NCI-H524 treated with DMSO at 0.1 percent for 48 hours (cell line): ENCODE data around the gene GNAL.
"Not testable (repeated sequence)": the region's sequence is repeated elsewhere in the genome, so short reads cannot be mapped to it uniquely, and the experiment has no call there.

ENCODE experiments used
- DNase-seq: peaks from one replicate; lab custom pipeline; 2025; lab: John Stamatoyannopoulos, UW

The GNAL gene

GRCh38 chr18:11850821-11851145 is 161.7 kb downstream of the GNAL start:
- DNase-seq, result no peak

DNA sequence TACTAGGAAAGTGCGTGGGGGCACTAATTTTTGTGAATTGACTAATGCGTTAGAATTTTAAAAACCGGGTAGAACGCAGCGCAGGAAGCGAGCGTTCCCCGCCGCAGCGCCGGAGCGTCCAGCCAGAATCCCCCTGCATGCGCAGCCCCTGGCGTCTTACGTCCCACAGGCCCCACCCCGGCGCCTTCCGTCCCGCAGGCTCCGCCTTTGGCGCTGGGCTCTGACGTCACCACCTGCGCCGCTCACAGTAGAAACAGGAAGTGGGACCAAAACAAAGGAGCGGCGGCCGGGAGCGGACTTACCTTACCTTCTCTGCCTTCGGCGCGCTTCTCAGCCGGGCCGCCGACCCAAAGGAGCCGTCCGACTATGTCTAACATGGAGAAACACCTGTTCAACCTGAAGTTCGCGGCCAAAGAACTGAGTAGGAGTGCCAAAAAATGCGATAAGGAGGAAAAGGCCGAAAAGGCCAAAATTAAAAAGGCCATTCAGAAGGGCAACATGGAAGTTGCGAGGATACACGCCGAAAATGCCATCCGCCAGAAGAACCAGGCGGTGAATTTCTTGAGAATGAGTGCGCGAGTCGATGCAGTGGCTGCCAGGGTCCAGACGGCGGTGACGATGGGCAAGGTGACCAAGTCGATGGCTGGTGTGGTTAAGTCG is 162.2 kb downstream of the GNAL start, which contains the start of gene CHMP1B:
CHMP1B (plus strand) TSS at position 268 of the 660 bp plus-strand sequence; CDS start at position 367, 99 bp downstream.
- peak; percentile 16 for DNase-seq

DNA sequence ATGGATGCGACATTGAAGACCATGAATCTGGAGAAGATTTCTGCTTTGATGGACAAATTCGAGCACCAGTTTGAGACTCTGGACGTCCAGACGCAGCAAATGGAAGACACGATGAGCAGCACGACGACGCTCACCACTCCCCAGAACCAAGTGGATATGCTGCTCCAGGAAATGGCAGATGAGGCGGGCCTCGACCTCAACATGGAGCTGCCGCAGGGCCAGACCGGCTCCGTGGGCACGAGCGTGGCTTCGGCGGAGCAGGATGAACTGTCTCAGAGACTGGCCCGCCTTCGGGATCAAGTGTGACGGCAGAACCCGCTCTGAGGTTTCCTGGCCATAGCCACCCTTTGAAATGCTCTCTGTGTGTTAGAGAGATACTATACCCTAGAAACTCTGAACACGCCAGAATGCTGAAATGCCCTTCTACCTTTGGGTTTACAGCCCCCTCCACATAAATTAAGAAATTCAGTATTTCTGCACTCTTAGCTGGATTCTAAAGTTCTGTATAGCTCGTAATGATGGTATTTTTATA is 162.8 kb downstream of the GNAL start:
- DNase-seq, result no peak

DNA sequence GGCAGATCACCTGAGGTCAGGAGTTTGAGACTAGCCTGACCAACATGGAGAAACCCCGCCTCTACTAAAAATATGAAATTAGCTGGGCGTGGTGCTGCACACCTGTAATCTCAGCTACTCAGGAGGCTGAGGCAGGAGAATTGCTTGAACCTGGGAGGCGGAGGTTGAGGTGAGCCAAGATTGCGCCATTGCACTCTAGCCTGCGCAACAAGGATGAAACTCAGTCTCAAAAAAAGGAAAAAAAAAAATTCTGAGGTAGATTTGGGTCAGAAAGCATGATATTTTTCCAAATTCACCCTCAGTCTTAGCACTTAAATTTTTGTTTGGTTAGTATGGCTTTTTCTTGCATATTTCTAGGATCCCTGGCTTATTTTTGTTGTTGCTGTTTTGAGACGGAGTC is 165.5 kb downstream of the GNAL start:
- DNase-seq, result not testable (repeated sequence)

GRCh38 chr18:11857177-11857887 is 168.3 kb downstream of the GNAL start:
- no peak for DNase-seq

DNA sequence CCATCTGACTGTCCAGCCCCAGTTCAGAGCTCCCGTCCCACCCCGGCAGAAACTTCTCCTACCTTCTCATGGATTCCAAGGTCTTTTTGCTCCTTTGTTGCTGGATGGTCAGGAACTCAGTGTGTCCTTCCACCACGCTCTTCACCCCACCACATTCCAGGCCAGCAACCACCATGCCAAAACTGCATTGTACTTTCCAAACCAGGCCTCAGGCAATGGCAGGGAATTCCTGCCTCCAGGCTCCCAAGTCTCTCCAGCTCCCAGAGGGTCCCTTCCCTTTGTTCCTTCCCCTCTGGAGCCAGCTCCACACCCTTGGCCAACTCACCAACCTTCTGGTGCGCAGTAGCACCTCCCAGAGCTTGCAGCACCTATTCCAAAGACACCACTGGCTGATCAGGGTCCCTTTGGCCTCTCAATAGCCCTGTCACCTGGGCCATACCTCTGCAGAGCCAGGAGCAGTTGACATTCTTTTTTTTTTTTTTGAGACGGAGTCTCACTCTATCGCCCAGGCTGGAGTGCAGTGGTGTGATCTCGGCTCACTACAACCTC is 170.3 kb downstream of the GNAL start:
- no peak for DNase-seq

DNA sequence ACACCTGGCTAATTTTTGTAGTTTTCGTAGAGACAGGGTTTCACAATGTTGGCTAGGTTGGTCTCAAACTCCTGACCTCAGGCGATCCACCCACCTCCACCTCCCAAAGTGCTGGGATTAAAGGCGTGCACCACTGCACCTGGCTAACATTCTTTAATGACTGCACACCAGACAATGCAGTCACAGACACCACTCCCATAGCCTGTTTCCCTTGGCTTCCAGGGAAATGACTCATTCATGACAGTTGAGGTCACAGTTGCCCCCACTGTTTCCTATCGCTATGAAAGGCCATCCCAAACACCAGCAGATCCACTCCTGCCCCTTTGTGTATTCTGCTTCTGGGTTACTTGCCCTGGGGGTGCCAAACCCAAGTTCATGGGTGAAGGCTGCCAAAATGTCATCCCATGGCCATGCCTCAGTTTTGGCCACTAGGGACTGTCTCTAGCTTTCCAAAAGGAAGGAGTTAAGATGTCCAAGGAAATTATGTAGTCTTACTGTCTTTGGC is 170.9 kb downstream of the GNAL start:
- no peak for DNase-seq

DNA sequence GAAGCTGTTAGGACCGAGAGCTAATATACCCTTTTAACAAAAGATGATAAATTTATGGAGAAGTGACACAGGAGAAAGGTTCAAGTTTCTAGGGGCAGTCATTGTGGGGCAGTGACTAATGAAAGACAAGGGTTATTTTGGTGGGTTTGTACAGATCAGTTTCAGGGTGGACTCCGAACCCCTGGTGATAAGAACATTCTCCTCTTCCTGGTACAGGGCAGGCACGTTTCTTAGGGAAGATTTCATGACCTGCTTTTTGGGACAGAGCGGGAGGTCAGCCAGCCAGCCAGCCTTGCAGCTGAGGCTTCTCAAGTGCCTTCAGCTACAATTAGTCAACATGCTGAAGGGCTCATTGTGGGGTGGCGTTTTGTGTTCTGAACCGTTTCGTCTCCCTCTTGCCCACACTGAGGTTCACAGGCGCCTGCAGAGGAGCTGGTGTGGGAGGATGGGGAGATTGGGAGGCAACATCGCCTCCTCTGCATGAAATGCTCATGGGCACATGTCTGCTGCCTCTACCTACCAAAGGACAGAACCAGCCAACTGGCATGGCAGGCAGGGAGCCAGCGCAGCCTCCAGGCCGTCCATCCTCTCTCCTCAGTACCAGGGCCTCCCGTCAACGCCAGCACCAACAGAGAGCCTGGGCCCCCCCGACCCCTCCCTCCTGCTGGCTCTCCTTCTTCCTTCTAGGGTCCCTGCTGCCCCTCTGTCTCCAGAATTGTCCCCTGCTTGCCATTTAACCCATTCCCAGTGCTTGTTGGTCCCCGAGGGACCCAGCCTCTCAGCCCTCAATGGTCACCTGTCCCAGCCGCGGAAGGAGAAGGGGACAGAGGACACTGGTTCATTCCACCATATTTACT is 171.8 kb downstream of the GNAL start:
- no peak for DNase-seq

DNA sequence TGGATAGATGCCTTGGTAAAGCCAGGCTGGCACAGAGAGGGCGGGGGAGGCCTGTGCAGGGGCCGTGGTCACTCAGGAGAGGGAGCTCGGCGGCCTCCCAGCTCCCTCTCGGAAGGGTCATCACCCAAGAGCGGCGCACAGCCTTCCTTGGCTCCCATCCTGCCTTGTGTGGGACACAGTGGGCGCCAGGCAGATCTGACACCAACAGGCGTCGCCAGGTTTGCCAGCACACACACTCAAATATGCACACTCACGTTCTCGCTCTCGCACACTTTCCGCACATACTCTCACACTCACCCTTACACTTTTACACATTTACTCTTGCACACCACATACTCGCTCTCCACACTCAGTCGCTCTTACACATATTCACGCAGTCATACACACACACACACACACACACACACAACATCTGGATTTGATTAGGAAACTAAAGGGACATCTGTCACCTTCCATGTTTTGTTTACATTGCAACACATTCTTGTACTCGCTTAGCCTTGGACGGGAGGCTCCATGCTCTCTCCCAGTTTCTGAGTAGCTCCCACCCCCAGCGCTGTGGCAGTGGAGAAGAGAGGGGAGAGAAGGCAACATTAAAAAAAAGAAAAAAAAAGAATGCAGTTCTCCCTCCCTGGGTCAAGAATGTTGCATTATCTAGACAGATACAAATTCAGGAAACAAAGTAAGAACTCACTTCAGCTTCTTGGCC is 172.7 kb downstream of the GNAL start:
- DNase-seq, result no peak

DNA sequence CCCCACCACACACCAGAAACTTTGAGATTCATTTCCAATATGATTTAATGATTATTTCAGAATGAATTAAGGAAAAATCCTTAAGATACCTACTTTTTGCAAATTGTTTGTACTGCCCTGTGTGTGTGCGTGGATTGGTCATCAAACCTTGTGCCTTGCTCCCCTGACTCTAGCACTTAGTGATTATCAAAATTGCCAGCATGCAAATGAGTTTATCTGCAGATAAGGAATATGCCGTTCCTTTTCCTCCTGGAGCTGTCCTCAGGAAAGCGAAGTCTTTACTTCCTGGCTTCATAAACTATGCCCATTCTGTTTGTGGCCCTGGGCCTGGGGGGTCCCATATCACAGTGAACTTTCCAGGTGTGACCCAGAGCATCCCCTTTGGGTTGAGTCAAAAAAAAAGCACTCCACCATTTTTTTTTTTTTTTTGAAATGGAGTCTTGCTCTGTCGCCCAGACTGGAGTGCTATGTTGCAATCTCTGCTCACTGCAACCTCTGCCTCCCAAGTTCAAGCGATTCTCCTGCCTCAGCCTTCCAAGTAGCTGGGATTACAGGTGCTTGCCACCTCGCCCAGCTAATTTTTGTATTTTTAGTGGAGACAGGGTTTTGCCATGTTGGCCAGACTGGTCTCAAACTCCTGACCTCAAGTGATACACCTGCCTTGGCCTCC is 173.5 kb downstream of the GNAL start:
- DNase-seq, result no peak

- no peak for DNase-seq
Observed at GRCh38 chr18:11864471-11864870, 175.4 kb downstream of the GNAL start.

GRCh38 chr18:11865071-11865470 is 176.0 kb downstream of the GNAL start:
- no peak for DNase-seq

GRCh38 chr18:11866329-11866728 is 177.3 kb downstream of the GNAL start:
- no peak for DNase-seq

DNA sequence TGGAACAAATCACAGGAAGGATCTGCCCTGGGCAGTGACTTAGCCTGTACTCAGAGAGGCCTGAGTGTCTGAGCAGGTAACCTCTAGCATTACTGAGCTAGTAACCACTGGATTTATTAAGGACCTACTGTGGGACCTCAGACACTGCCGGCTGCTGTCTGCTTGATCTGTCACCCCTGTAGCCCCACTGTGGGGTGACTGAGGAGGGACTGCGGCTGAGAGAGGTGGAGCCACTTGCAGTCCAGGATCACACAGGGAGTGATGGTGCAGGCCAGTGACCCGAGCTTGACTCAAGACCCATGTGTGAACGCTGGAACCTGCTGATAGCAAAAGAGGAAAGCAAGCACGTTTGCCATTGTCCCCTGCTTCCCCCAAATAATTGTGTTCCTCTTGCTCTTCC is 177.7 kb downstream of the GNAL start:
- DNase-seq, result no peak

DNA sequence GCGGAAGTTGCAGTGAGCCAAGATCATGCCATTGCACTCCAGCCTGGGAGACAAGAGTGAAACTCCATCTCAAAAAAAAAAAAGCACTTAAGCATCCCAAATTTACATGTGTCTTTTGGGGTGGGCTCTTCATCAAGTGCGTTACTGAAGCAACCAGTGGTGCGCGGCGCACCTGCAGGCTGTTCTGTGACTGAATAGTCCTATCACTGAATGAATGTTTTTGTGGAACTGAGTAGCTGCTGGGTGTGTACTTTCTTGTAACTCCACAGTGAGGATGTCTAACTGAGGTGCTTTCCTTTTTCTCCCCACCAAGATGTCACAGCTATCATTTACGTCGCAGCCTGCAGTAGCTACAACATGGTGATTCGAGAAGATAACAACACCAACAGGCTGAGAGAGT is 179.2 kb downstream of the GNAL start:
- DNase-seq, result no peak

DNA sequence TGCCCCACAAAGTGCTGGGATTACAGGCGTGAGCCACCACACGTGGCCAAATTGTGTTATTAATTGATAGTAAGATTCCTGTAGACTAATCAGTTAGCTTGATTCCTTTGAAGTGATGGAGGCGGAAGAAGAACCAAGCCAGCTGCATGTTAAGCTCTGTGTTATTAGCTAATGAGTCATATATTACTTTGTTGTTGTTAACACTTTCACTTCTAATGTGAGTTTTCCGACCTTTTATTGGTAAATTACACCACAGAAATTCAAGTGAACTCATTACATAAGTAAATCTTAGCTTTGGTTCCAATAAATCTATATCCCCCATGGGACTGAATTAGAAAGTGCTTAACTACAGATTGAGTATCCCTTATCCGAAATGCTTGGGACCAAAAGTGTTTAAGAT is 182.4 kb downstream of the GNAL start:
- no peak for DNase-seq

DNA sequence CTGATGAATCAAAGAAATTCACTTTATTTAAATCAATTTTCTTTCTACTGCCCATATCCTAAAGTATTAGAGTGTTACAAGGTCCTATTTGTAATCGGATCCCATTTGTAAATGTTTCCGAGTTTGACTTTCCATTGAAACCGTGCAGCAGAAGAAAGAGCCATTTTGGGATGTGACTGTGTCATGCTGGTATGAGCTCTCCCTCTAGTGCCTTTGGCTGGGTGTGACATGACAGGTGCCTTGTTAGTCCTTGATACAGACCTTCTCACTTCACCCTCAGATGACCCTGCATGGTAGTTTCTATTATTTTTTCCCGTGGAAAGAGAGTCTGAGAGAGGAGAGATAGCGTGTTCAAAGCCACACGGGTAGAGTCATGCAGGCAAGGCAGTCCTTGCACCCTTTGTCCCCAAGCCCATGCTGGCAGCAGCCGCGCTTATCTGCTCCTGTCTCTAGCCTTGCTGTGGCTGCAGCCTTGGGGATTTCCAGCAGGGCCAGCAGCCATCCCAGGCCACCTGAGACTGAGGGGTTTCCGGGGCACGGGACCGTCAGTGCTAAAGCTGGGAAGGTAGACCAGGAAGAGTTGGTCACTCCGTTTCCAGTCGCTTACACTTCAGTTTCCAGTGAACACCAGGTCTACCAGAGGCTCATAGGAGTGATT is 183.5 kb downstream of the GNAL start:
- DNase-seq, result no peak

GRCh38 chr18:11873670-11874340 is 184.7 kb downstream of the GNAL start:
- no peak for DNase-seq

DNA sequence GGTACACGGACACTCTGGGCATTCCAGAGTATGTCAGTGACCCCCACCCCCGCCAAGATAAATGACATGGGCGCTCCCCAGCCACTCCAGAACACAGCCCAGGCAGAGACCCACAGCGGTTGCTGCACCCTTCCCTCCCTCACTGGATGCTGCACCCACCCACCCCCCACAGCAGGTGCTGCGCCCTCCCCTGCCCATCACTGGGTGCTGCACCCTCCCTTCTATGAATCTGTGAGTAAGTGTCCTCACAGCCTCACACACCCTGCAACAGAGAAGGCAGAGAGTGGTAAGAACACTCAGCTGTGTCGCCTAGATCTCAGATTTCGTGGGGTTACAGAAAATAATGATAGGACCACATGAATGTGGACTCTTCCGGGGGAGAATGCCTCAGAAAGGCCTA is 185.6 kb downstream of the GNAL start:
- DNase-seq, result no peak
